Omental fat pad (tissue), 4 donors: Measurements from ENCODE around the gene MAST4. TPM values are rescaled to one million over a fixed set of nuclear protein-coding genes. Genes with fewer than 3 reads are reported as not detected.

Experiments
- ATAC-seq: fragments of 150-250 bp; one replicate; pipeline ENCODE4 v1.9.1; 2016; ENCODE audit warnings: mild to moderate bottlenecking, moderate library complexity; ENCODE audit not compliant: low FRiP score
- DNase-seq: peaks from one replicate; pipeline ENCODE4 v3.0.0-alpha.2; 2019; ENCODE audit warnings: low spot score
- CTCF ChIP-seq, 3 donors: fragments of 450-650 bp; IDR thresholded peaks; one replicate each; pipeline ENCODE4 v1.5.1; 2016 to 2017; ENCODE audit warnings: antibody characterized with exemption in 3 of 3, mild to moderate bottlenecking in 3 of 3, moderate library complexity in 2 of 3
- total RNA-seq, 4 donors: library from RNA; depleted of rRNA; stranded (reverse); fragments of >200 nt; gene quantifications; one replicate each; pipeline ENCODE4 v1.1.0, GENCODE V29; 2016

MAST4 gene
- total RNA-seq, 4 donors from 2014 or later: 52.2 to 76.8 (median 57.3) TPM

GRCh38 chr5:67135381-67135984, 539.3 kb downstream of the MAST4 start:
- no peak for DNase-seq
- ATAC-seq: no peak
- no peak for TF ChIP-seq CTCF (IDR thresholded peaks at IDR 0.05)

- no peak for DNase-seq
- ATAC-seq: no peak
- TF ChIP-seq CTCF (IDR thresholded peaks at IDR 0.05): no peak
These were observed 542.8 kb downstream of the MAST4 start for GRCh38 chr5:67139030-67139429.

GRCh38 chr5:67140413-67140812, 544.2 kb downstream of the MAST4 start:
- DNase-seq: no peak
- TF ChIP-seq CTCF (IDR thresholded peaks at IDR 0.05): no peak
- no peak for ATAC-seq

GRCh38 chr5:67141644-67142043, 545.5 kb downstream of the MAST4 start:
- DNase-seq: no peak
- TF ChIP-seq CTCF (IDR thresholded peaks at IDR 0.05): no peak
- ATAC-seq: no peak

- no peak for DNase-seq
- no peak for TF ChIP-seq CTCF (IDR thresholded peaks at IDR 0.05)
- no peak for ATAC-seq
These were observed 546.6 kb downstream of the MAST4 start for GRCh38 chr5:67142816-67143215.

- no peak for DNase-seq
- no peak for TF ChIP-seq CTCF (IDR thresholded peaks at IDR 0.05)
- no peak for ATAC-seq
These were observed 547.4 kb downstream of the MAST4 start for GRCh38 chr5:67143549-67143948.

GRCh38 chr5:67144183-67144639, 548.0 kb downstream of the MAST4 start:
- no peak for ATAC-seq
- no peak for TF ChIP-seq CTCF (IDR thresholded peaks at IDR 0.05)
- DNase-seq: no peak
